ENCODE results near the gene BIN2. TPM values are rescaled to one million over a fixed set of nuclear protein-coding genes. Genes with fewer than 3 reads are reported as not detected.

Gene BIN2
- total RNA-seq, 2 experiments from 2014 or later = 0.88 to 14.7 TPM

DNA sequence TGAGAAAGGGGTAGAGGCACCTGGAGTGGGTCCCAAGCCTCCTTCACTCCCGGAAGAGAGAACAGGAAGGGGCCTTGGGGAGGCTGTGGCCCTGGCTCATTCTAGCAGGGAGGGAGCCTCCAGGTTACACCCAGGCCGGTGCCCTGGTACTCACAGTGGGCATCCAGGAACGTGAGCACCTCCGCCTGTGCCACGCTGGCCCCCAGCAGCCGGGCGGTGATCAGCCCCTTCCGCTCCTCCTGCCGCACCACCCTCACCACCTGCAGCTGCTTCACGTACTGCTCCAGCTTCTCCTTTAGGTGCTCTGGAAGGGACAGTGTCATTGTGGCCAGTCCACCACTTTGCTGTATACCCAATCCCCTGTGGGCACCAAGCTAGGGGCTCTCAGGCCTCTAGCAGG lies 41.3 kb upstream of the BIN2 start:
- TF ChIP-seq, protein P1, sequence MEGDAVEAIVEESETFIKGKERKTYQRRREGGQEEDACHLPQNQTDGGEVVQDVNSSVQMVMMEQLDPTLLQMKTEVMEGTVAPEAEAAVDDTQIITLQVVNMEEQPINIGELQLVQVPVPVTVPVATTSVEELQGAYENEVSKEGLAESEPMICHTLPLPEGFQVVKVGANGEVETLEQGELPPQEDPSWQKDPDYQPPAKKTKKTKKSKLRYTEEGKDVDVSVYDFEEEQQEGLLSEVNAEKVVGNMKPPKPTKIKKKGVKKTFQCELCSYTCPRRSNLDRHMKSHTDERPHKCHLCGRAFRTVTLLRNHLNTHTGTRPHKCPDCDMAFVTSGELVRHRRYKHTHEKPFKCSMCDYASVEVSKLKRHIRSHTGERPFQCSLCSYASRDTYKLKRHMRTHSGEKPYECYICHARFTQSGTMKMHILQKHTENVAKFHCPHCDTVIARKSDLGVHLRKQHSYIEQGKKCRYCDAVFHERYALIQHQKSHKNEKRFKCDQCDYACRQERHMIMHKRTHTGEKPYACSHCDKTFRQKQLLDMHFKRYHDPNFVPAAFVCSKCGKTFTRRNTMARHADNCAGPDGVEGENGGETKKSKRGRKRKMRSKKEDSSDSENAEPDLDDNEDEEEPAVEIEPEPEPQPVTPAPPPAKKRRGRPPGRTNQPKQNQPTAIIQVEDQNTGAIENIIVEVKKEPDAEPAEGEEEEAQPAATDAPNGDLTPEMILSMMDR (conservative IDR thresholded peaks at IDR 0.05; ENCODE audit: low read length) = no peak
- no peak for TF ChIP-seq EZH2phosphoT487 (IDR thresholded peaks at IDR 0.05; ENCODE audit: borderline replicate concordance, low read depth, low read length)
- intact Hi-C loops (cut with micrococcal nuclease; ENCODE audit: unreplicated experiment) = no loop called here
- no peaks in the 10 kb centered on the region for H3K9me3 ChIP-seq (ENCODE audit: low read length)
- ChIA-PET CTCF (ENCODE audit: unreplicated experiment) (no interaction called here), POLR2A (no interaction called here)
- no peak overlapping the region for H3K4me3 ChIP-seq (ENCODE audit: low read depth, low read length, poor library complexity, severe bottlenecking)
- no peaks in the 10 kb centered on the region for H3K36me3 ChIP-seq (ENCODE audit: insufficient read depth, low read length)
- no TSS peak for BruUV-seq (replicated peaks)
- DNase-seq (ENCODE audit: low spot score) = no peak
- peaks cover 21% of the 10 kb centered on the region for H3K4me1 ChIP-seq (ENCODE audit: insufficient read depth, low read length, poor library complexity, severe bottlenecking)
- no peaks in the 10 kb centered on the region for H3K79me2 ChIP-seq (ENCODE audit: insufficient read depth, low read depth, low read length)
- no peaks in the 10 kb centered on the region for H3K9me2 ChIP-seq (ENCODE audit: insufficient read depth, low read length)
- no peak overlapping the region for H2AFZ ChIP-seq (ENCODE audit: low read length)
- no peaks in the 10 kb centered on the region for H4K20me1 ChIP-seq (ENCODE audit: insufficient read depth, low read length)
- H3K27ac ChIP-seq (ENCODE audit: low read depth, low read length, poor library complexity, severe bottlenecking) = no peak overlapping the region
- H3K4me2 ChIP-seq (ENCODE audit: low read length) = no peak overlapping the region

DNA sequence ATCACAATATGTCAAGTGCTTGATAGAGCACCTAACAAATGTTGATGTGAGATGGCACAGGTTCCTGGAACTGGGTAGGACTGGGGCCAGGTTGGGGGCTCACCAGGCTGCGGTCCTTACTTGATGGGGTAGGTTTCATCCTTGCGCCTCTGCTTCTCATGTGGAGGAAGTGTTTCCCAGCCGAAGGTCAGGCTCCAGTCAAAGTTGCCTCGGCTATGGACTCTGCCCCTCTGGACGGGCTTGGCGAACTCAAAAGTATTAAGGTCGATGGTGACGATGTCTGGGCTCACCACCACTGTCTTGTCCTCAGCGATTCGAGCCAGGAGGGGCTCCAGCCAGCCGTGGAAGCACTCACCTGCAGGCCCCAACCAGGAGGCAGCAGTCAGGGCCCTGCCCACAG lies 40.0 kb upstream of the BIN2 start:
- no peaks in the 10 kb centered on the region for H4K20me1 ChIP-seq (ENCODE audit: insufficient read depth, low read length)
- no peak for DNase-seq (ENCODE audit: low spot score)
- no peak overlapping the region for H2AFZ ChIP-seq (ENCODE audit: low read length)
- H3K79me2 ChIP-seq (ENCODE audit: insufficient read depth, low read depth, low read length) = no peaks in the 10 kb centered on the region
- no peak for TF ChIP-seq EZH2phosphoT487 (IDR thresholded peaks at IDR 0.05; ENCODE audit: borderline replicate concordance, low read depth, low read length)
- TF ChIP-seq, protein P1 (conservative IDR thresholded peaks at IDR 0.05; ENCODE audit: low read length) = no peak
- CTCF ChIA-PET (ENCODE audit: unreplicated experiment) = interaction anchor here (0.6 kb wide), 1 partner anchor 83 kb away, joined by 3 read pairs; no protein-coding TSS in a partner anchor
- no peak overlapping the region for H3K27ac ChIP-seq (ENCODE audit: low read depth, low read length, poor library complexity, severe bottlenecking)
- BruUV-seq (replicated peaks) = no TSS peak
- peaks cover 14% of the 10 kb centered on the region for H3K4me1 ChIP-seq (ENCODE audit: insufficient read depth, low read length, poor library complexity, severe bottlenecking)
- H3K36me3 ChIP-seq (ENCODE audit: insufficient read depth, low read length) = no peaks in the 10 kb centered on the region
- H3K4me3 ChIP-seq (ENCODE audit: low read depth, low read length, poor library complexity, severe bottlenecking) = no peak overlapping the region
- no peaks in the 10 kb centered on the region for H3K9me3 ChIP-seq (ENCODE audit: low read length)
- POLR2A ChIA-PET = interaction anchor here (0.6 kb wide), 1 partner anchor 22 kb away, joined by 3 read pairs; no protein-coding TSS in a partner anchor
- intact Hi-C loops (cut with micrococcal nuclease; ENCODE audit: unreplicated experiment) = no loop called here
- no peak overlapping the region for H3K4me2 ChIP-seq (ENCODE audit: low read length)
- no peaks in the 10 kb centered on the region for H3K9me2 ChIP-seq (ENCODE audit: insufficient read depth, low read length)

DNA sequence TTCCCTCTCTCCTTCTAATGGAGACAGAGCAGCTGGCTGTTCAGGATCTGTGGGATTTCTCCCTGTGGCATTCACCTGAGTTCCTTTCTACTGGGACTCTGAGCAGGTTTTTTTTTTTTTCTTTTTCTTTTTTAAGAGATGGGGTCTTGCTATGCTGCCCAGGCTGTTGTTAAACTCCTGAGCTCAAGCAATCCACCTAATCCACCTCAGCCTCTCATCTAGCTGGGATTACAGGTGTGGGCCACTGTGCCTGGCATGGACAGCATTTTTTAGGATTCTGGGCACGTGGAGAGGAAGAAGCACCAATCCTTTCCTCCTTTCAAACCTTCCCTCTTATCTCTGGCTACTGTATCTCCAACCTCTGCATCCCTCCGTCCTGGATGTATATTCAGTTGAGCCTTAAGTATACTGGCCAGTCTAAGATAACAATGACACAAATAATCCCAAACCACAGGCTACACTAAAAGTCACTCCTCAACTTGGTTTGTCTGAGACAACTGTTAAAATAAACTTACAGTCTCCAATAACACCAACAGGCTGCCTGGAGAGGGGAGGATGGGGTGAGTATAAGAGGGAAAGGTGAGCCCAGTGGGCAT lies 38.9 kb upstream of the BIN2 start:
- DNase-seq (ENCODE audit: low spot score) = no peak
- TF ChIP-seq, protein P1 (conservative IDR thresholded peaks at IDR 0.05; ENCODE audit: low read length) = no peak
- TF ChIP-seq EZH2phosphoT487 (IDR thresholded peaks at IDR 0.05; ENCODE audit: borderline replicate concordance, low read depth, low read length) = no peak
- no peak overlapping the region for H3K27ac ChIP-seq (ENCODE audit: low read depth, low read length, poor library complexity, severe bottlenecking)
- peaks cover 5% of the 10 kb centered on the region for H3K4me1 ChIP-seq (ENCODE audit: insufficient read depth, low read length, poor library complexity, severe bottlenecking)
- H2AFZ ChIP-seq (ENCODE audit: low read length) = no peak overlapping the region
- no peaks in the 10 kb centered on the region for H3K36me3 ChIP-seq (ENCODE audit: insufficient read depth, low read length)
- H3K4me2 ChIP-seq (ENCODE audit: low read length) = no peak overlapping the region
- POLR2A ChIA-PET = no interaction called here
- intact Hi-C loops (cut with micrococcal nuclease; ENCODE audit: unreplicated experiment) = no loop called here
- H3K4me3 ChIP-seq (ENCODE audit: low read depth, low read length, poor library complexity, severe bottlenecking) = no peak overlapping the region
- H4K20me1 ChIP-seq (ENCODE audit: insufficient read depth, low read length) = no peaks in the 10 kb centered on the region
- H3K9me3 ChIP-seq (ENCODE audit: low read length) = no peaks in the 10 kb centered on the region
- CTCF ChIA-PET (ENCODE audit: unreplicated experiment) = no interaction called here
- H3K9me2 ChIP-seq (ENCODE audit: insufficient read depth, low read length) = no peaks in the 10 kb centered on the region
- BruUV-seq (replicated peaks) = no TSS peak
- no peaks in the 10 kb centered on the region for H3K79me2 ChIP-seq (ENCODE audit: insufficient read depth, low read depth, low read length)
